Neural progenitor cell (in vitro differentiated cells): Measurements from ENCODE around the gene COL23A1.

Experiments
- CTCF ChIP-seq: fragments of 200-600 bp; sonication (generic); IDR thresholded peaks from 2 replicates; pipeline ENCODE4 v1.5.1; 2017; ENCODE audit warnings: antibody characterized with exemption, mild to moderate bottlenecking
- EZH2 ChIP-seq: fragments of 200-600 bp; sonication (generic); IDR thresholded peaks from 2 replicates; pipeline ENCODE4 v1.6.1; 2017; ENCODE audit warnings: antibody characterized with exemption, mild to moderate bottlenecking, moderate library complexity
- EZH2phosphoT487 ChIP-seq: fragments of 200-600 bp; sonication (generic); IDR thresholded peaks from 2 replicates; pipeline ENCODE4 v1.6.1; 2017; ENCODE audit warnings: antibody characterized with exemption

- TF ChIP-seq CTCF (no peak), EZH2 (no peak), EZH2phosphoT487 (no peak)
These were observed 225.9 kb downstream of the COL23A1 start for GRCh38 chr5:178364326-178364675.
